Measurements from ENCODE around the gene KCNK7.

- no peak for TF ChIP-seq POLR2A (IDR thresholded peaks at IDR 0.05)
- no peak for TF ChIP-seq POLR2AphosphoS5 (IDR thresholded peaks at IDR 0.05)
- no peak for TF ChIP-seq EP300 (IDR thresholded peaks at IDR 0.05)
- TF ChIP-seq CTCF (IDR thresholded peaks at IDR 0.05): no peak
These were observed 13.7 kb downstream of the KCNK7 start for GRCh38 chr11:65581928-65582327.
